Activated T-cell treated with anti-CD3 and anti-CD28 coated beads, Interleukin-2, amount 50 U/mL, for 1 hour (primary cell): Measurements from ENCODE around the gene RPLP1.

Experiments used
- DNase-seq: peaks from one replicate; pipeline ENCODE4 v3.0.0-alpha.2; 2020

RPLP1 gene

DNA sequence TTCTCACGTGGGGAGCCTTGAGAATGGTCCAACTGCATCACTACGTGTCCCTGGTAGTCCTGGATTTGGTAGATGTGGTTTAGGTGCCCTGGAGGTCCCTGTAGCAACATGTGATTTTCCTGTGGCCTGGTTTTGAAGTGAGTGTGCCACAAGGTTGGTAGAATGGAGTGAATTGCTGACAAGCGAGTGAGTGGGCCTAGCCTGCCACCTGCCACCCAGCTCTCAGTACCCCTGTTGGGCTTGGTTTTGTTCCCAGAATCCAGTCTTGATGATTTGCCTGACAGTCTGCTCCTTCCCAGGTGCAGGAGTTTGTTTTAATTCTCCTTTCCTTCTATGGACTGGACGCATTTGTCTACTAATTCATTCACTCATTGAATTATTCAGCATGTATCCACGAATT, 19.4 kb downstream of the RPLP1 start:
- no peak for DNase-seq

DNA sequence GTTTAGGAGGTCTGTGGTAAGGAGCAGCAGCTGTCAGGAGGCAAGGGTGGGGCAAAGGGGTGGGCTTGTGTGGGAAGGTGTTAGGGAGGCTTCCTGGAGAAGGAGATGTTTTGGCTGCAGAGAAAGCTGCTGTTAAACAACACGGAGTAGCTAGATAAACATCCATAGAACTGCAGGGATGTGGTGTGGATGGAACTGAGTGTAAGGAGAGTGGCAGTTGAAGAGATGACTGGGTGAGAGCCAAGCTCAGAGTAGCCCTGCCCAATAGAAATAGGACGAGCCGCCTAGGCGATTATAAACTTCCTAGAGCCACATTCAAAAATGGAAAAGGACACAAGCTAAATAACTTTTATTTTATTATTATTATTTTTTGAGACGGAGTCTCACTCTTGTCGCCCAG, 19.9 kb downstream of the RPLP1 start:
- DNase-seq = no peak

- no peak for DNase-seq
Measured at GRCh38 chr15:69474291-69474690, 21.7 kb downstream of the RPLP1 start.

GRCh38 chr15:69474846-69475455, 22.3 kb downstream of the RPLP1 start:
- DNase-seq = no peak

- DNase-seq = peak; percentile 78
Measured at GRCh38 chr15:69475769-69476358, 23.2 kb downstream of the RPLP1 start.

DNA sequence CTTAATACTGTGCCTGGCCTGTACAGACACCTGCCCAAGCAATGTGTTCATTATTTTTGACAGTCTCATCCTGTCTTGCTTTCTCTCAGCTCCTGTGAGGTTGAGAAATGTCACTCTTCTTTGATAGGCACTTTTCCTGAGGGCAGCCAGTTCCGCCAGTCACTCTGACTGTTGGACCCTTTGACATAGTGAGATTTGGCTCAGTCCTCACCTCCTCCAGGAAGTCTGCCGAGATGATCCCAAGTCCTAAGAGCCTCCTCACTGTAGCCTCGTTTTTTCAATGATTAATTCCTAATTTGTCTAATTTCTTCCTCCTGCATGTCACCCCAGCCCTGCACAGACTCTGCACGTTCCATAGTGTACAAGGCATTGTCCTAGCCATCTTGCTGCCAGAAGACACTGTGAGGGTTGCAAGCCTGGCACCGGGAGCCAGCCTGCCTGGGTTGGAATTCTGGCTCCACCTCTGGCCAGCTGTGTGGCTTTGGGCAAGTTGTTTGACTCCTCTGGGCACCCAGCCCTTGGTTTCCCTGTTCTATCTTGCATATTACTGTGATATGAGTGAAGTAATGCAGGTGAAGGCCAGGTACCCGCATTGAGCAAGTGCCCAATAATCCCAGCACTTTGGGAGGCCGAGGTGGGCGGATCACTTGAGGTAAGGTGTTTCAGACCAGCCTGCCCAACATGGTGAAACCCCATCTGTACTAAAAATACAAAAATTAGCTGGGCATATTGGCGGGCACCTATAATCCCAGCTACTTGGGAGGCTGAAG, 24.3 kb downstream of the RPLP1 start:
- DNase-seq = no peak

GRCh38 chr15:69478259-69478781, 25.7 kb downstream of the RPLP1 start:
- DNase-seq = peak; percentile 65

DNA sequence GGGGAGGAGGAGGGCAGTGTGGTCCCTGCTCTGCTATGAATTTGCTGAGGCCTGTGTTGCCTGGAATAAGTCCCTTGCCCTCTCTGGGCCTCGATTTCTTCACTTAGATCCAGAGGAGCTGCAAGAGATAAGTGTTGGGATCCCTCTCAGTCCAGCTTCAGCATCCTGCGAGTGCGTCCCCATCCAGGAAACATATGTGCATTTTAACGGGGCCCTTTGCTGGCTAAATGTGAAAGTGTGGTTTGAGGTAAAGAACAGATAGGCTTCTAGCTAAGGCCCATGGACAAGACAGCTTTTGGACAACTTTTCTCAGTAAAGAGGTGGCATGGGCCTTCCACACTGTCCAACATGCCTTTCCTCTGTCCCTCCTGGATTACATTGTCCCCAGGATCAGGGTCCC, 26.5 kb downstream of the RPLP1 start:
- DNase-seq = no peak

DNA sequence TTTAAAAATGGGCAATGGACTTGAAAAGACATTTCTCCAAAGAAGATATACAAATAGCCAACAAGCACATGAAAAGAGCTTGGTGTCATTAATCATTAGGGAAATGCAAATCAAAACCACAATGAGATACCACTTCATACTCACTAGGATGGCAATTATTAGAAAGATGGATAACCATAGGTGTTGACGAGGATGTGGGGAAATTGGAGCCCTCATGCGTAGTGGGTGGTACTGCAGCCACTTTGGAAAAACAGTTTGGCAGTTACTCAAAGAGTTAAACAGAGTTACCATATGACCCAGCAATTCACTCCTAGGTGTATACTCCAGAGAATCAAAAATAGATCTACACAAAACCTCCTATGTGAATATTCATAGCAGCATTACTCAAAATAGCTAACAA, 27.4 kb downstream of the RPLP1 start:
- no peak for DNase-seq

- no peak for DNase-seq
Measured at GRCh38 chr15:69480932-69481331, 28.3 kb downstream of the RPLP1 start.

DNA sequence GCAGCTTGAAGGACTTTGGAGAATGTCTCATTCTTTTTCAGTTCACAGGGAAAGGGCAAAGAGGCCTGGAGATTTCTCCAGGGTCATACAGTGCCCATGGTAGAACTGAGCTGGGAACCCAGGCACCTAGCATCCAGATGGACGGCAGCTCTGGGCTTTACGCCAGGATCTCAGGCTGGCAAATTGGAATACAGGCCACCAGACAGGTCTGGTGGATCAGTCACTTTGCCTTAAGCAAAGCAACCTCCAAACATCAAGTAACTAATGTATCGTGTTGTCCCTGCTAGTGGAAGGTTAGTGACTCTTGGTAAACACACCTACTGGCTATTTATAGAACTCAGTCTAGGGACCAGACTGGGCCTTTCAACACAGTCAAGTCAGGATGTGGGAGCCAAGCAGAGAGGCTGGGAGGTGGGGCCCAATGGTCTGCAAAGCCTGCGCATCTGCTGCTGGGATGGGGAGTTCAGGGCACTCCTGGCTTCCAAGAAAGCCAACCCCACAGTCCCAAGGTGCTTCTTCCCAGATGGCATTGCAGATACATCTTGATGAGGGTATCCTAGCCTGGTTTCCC, 30.2 kb downstream of the RPLP1 start:
- DNase-seq = no peak

DNA sequence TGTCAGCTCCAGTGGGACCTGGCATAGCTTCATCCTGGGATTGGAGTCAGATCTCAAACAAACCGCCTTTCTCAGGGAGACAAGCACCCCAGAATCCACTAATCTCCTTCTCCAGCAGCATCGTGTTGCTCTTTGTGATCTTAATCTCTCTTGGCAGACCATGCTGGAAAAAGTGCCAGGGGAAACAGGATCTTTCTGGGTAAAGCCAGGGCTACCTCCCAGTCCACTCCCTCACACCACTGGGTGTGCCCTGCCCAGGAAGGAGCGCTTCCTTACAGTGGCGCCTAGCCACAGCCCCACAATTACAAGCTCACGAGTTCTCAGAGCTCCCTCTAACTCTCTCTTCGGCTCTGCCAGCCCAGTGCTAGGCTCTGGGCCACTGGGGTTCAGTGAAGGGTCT, 32.2 kb downstream of the RPLP1 start:
- DNase-seq = no peak

GRCh38 chr15:69486481-69487110, 34.0 kb downstream of the RPLP1 start:
- no peak for DNase-seq

GRCh38 chr15:69489073-69489571, 36.5 kb downstream of the RPLP1 start:
- no peak for DNase-seq

GRCh38 chr15:69490356-69491037, 37.9 kb downstream of the RPLP1 start:
- no peak for DNase-seq

DNA sequence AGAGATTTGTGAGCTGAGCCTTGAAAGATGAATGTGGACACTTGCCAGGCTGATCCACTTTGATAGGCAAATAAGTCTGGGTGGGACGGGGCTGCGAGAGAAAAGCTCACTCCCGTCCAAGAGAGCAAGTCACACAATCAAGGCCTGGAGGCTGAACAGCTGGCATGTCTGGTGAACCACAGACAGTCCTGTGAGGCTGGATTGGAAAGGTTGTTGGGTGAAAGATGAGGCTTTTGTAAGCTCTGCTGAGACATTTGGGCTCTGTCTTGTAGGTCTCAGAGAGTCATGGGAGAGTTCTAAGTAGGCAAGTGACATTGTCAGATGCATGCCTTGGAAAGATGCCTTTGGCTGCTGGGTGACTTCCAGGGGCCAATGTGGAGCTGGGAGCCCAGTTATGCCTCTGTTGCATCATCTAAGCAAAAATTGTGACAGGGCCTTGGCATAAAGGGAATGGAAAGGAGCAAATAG, 38.5 kb downstream of the RPLP1 start:
- DNase-seq = no peak

GRCh38 chr15:69493406-69493805, 40.8 kb downstream of the RPLP1 start:
- DNase-seq = no peak

- no peak for DNase-seq
Measured at GRCh38 chr15:69496001-69496400, 43.4 kb downstream of the RPLP1 start.

GRCh38 chr15:69497076-69497475, 44.5 kb downstream of the RPLP1 start:
- no peak for DNase-seq

- DNase-seq = no peak
Measured at GRCh38 chr15:69497667-69498066, 45.0 kb downstream of the RPLP1 start.

DNA sequence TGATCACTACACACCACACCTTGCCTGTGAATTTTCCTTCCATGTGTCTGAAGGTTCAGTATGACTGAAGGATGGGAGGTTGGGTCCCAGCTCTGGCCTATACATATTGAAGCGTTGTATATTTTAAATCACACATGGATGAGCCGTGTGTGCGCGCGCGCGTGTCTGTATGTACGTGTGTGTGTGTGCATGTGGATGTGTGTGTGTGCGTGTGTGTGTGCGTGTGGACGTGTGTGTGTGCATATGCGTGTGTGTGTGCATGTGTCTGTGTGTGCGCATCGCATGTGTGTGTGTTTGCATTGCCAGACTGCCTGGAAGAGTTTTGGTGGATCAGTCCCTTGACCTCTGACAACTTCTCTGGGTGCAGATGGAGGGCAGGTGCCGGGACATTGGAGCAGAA, 45.7 kb downstream of the RPLP1 start:
- DNase-seq = no peak

- DNase-seq = no peak
Measured at GRCh38 chr15:69498987-69499386, 46.4 kb downstream of the RPLP1 start.
